Measurements from ENCODE around the gene SLC30A9. TPM values are rescaled to one million over a fixed set of nuclear protein-coding genes. Genes with fewer than 3 reads are reported as not detected.

The SLC30A9 gene
- total and polyA plus RNA-seq, 2 of the 13 experiments (the other 11 are each of a cell fraction or from before 2014, with no cell fraction given): 27.5 to 72.8 TPM

DNA sequence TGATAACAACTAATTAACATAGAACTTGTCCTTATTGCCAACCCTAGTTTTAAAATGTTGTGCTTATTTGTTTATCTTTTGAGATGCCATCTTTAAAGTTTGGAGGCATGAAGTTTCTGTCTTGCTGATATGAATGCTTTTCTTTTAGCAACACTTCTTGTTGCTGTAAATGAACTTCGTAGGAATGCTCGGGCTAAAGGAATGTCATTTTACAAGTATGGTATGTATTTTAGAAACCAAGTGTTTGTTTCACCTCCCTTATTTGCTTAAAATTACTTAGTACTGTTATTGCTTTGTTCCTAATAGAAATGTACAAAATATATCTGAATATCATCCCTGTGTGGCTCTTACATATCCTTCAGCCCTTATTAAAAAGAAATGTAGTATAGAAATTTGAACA lies 76.1 kb downstream of the SLC30A9 start:
- Histone ChIP-seq H3K9ac (ENCODE audit: insufficient read depth, low read depth, low read length) (no peak overlapping the region), H3K79me2 (ENCODE audit: insufficient read depth, low read length) (no peaks in the 10 kb centered on the region), H3K27ac (ENCODE audit: extremely low read length, insufficient read depth, low read length) (no peak overlapping the region), H3K36me3 (replicated peaks in 1 of 2; ENCODE audit: control insufficient read depth in 1 of 2, insufficient read depth in 2 of 2, low read length in 2 of 2) (peaks cover 3 to 24% of the 10 kb centered on the region in 2 experiments; a peak in 4 of 5 replicates), H3K4me1 (ENCODE audit: insufficient read depth, low read length) (no peaks in the 10 kb centered on the region), H3K9me3 (ENCODE audit: low read length) (no peaks in the 10 kb centered on the region), H4K20me1 (ENCODE audit: insufficient read depth, low read length) (no peaks in the 10 kb centered on the region), H3K4me2 (ENCODE audit: low read depth, low read length) (no peak overlapping the region), H3K4me3 (replicated peaks in 1 of 3; ENCODE audit: insufficient read depth in 1 of 3, low read depth in 2 of 3, low read length in 3 of 3) (no peak overlapping the region), H3K27me3 (ENCODE audit: control insufficient read depth in 1 of 2, insufficient read depth in 2 of 2, low read length in 2 of 2) (no peaks in the 10 kb centered on the region), H2AFZ (ENCODE audit: low read length) (no peak overlapping the region)
- TF ChIP-seq RARA (CRISPR knock-in tag; IDR thresholded peaks at IDR 0.05): no peak
- TF ChIP-seq MLLT10 (CRISPR knock-in tag; IDR thresholded peaks at IDR 0.05): no peak
- TF ChIP-seq, protein P1, sequence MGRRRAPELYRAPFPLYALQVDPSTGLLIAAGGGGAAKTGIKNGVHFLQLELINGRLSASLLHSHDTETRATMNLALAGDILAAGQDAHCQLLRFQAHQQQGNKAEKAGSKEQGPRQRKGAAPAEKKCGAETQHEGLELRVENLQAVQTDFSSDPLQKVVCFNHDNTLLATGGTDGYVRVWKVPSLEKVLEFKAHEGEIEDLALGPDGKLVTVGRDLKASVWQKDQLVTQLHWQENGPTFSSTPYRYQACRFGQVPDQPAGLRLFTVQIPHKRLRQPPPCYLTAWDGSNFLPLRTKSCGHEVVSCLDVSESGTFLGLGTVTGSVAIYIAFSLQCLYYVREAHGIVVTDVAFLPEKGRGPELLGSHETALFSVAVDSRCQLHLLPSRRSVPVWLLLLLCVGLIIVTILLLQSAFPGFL (CRISPR knock-in tag; IDR thresholded peaks at IDR 0.05): no peak
- no peak for TF ChIP-seq FOXP1 (IDR thresholded peaks at IDR 0.05)
- no peak for TF ChIP-seq FOXP1 (CRISPR knock-in tag; IDR thresholded peaks at IDR 0.05)
- TF ChIP-seq FIP1L1 (IDR thresholded peaks at IDR 0.05; ENCODE audit: borderline replicate concordance, insufficient read depth, low read depth, low read length): no peak
- TF ChIP-seq, protein P2, sequence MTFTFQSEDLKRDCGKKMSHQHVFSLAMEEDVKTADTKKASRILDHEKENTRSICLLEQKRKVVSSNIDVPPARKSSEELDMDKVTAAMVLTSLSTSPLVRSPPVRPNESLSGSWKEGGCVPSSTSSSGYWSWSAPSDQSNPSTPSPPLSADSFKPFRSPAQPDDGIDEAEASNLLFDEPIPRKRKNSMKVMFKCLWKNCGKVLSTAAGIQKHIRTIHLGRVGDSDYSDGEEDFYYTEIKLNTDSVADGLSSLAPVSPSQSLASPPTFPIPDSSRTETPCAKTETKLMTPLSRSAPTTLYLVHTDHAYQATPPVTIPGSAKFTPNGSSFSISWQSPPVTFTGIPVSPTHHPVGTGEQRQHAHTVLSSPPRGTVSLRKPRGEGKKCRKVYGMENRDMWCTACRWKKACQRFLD (CRISPR knock-in tag; IDR thresholded peaks at IDR 0.05; ENCODE audit: borderline replicate concordance): no peak
- TF ChIP-seq SATB2 (CRISPR knock-in tag; IDR thresholded peaks at IDR 0.05): no peak
- no peak for TF ChIP-seq ZNF550 (CRISPR knock-in tag; IDR thresholded peaks at IDR 0.05; ENCODE audit: borderline replicate concordance)
- no peak for TF ChIP-seq GABPB1 (CRISPR knock-in tag; IDR thresholded peaks at IDR 0.05)
- no peak for TF ChIP-seq ZNF484 (CRISPR knock-in tag; IDR thresholded peaks at IDR 0.05; ENCODE audit: borderline replicate concordance, low read depth)
- in situ Hi-C loops (cut with HindIII; ENCODE audit: extremely low pct_ligation_motif_present, low pct_unique_long_range_greater_than_20kb) (no loop called here), intact Hi-C loops (cut with micrococcal nuclease; ENCODE audit: unreplicated experiment) (no loop called here)
- 99% methylated on average over 2 of the region's 2 CpGs for WGBS (ENCODE audit: low lambda C conversion rate)
- no TSS peak for BruUV-seq (replicated peaks)
- POLR2A ChIA-PET: no interaction called here
- no peak for FAIRE-seq
- ATAC-seq: no peak
- DNase-seq (ENCODE audit: low spot score): no peak
- CTCF ChIA-PET (ENCODE audit: low intra/inter-chr PET ratio, low total read pairs): no interaction called here

Data from HepG2 (cell line).